ENCODE results near the gene CACNG1.
"Not testable (repeated sequence)": the region's sequence is repeated elsewhere in the genome, so short reads cannot be mapped to it uniquely, and the experiment has no call there.

CACNG1 gene

DNA sequence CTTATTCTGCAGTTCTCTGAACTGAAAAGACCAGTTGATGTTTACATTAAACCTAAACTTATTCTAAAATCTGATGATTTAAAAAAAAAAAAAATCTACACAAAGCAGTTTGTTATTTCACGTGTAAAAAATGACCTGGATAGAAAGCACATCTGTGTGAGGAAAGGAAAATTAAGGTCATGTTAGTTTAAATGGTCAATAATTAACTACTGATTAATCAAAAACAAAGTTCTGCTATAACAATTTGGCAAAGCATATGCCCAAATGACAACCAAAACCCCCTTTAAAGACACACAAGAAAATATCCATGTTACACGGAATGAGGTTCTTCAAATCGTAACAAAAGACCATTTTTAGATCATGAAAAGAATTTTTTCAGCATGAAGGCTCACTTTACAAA lies 30.4 kb downstream of the CACNG1 start:
- no peak for DNase-seq (ENCODE audit: extremely low read depth in 1 of 2, low read depth in 1 of 2)

- DNase-seq (ENCODE audit: extremely low read depth in 1 of 2, low read depth in 1 of 2), result no peak
Measured at GRCh38 chr17:67076290-67076689, 31.9 kb downstream of the CACNG1 start.

DNA sequence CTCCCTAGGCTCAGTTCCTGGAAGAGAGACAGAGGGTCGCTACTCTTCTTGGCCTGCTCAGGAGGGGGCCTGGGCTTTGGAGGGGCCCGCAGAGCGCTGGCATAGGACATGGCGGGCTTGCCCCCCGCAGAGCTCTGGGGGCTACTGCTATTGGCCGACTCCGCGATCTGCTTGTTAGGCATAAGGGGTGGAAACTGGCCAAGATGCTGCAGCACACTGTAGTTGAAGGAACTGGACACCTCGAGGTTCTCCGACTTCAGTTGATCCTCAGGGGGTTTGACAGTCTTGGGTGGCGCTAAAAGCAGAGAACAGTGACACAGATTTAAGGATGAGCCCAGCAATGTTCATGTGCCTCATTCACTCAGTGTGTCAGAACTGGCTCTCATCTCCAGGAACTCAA lies 33.9 kb downstream of the CACNG1 start:
- DNase-seq (ENCODE audit: extremely low read depth in 1 of 2, low read depth in 1 of 2), result no peak

DNA sequence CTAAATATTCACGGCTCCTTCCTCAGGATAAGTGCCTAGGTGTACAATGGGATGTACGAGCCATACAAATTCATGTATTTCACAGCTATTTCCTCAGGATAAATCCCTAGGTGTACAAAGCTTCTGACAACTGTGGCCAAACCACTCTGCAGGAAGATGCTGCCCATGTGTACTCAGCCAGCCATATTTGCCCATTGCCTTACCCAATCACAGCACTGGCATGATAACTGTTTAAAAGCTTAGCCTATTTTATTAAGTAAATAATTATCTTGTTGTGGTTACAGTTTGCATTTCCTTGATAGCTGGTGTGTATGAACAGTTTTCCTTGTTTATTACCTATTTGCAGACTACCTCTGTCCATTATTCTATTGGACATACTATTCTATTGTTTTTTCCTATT lies 35.1 kb downstream of the CACNG1 start:
- no peak for DNase-seq (ENCODE audit: extremely low read depth in 1 of 2, low read depth in 1 of 2)

- DNase-seq (ENCODE audit: extremely low read depth in 1 of 2, low read depth in 1 of 2), result no peak
Measured at GRCh38 chr17:67080804-67081203, 36.5 kb downstream of the CACNG1 start.

DNA sequence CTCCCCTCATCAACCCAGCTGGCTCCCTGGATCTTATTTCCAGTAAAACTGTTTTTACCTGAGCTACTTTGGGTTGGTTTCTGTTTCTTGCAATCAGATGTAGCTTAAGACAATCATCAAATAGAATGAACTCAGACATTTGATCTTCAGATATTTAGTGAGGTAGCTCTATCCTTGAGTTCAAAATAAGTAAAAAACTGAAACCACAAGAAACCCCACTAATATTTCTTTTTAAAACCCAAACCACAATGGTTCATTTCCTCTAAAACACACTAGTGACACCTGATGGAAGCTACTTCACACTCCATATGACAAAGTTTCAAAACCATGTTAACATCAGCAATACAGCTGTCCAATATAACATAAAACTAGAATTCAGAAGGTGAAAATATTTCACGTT lies 37.8 kb downstream of the CACNG1 start:
- DNase-seq (ENCODE audit: extremely low read depth in 1 of 2, low read depth in 1 of 2), result no peak

DNA sequence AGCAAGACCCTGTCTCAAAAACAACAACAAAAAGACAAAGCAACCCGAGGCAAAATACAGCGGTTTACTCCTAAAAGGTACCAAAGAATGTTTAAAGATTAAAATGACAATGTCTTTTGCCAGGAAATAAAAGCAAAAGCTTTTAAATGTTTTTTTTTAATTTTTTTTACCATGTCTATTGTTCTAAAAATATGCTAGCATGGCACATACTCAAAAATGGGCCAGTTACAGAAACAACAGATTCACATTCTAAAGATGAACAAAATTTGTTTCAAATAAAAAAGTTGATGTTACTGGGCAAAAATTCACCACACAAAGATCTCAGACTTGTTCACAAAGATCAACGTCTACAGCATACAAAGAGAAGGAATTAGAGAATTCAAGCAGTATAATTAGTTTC lies 41.1 kb downstream of the CACNG1 start:
- no peak for DNase-seq (ENCODE audit: extremely low read depth in 1 of 2, low read depth in 1 of 2)

DNA sequence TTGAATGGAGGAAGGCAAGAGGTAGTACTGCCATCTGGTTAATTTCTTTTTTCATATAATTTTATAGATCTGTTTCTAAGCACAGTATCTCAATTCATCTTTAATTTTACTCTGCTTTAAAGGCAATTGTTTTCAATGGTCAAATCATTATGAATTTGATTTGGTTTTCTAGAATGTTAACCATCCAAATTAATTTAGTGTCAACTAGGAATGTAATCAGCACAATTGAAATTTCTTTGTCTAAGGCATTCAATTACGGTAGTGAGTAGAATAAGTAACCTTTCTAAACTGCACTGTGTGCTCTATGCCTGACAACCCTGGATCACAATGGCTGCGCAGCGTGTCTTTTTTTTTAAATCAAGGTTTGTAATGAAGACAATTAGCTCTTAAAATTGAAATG lies 44.3 kb downstream of the CACNG1 start:
- DNase-seq (ENCODE audit: extremely low read depth in 1 of 2, low read depth in 1 of 2), result no peak

DNA sequence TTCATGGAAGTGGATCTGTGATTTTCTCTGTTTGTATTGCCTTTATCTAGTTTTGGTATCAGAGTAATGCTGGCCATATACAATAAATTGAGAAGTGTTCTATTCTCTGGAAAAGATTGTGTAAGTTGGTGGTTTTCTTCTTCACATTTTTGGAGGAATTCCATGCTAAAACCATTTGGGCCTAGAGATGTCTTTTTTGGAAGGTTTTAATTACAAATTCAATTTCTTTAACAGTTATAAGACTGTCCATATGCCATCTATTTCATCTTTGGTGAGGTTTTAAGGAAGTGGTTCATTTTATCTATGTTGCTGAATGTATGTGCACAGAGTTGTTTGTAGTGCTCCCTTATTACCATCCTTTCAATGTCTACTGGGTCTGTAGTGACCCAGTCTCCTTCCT lies 46.0 kb downstream of the CACNG1 start:
- no peak for DNase-seq (ENCODE audit: extremely low read depth in 1 of 2, low read depth in 1 of 2)

DNA sequence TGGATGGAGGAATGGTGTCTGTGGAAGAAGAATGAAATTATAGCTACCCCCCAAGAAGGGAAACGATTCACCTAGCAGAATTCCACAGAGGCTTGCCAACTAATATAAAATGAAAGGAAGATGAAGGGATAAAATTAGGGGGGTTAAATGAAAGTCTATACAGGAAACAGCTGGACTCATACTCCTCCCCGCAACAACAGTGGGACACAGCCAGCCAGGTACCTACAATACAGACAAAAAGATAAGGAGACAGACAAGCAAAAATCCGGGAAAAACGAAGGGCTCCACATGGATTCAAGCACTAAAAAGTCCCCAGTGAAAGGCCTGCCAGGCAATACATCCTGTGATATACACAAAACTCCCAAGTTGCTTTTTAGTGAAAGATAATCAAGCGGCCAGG lies 47.9 kb downstream of the CACNG1 start:
- DNase-seq (ENCODE audit: extremely low read depth in 1 of 2, low read depth in 1 of 2), result no peak

DNA sequence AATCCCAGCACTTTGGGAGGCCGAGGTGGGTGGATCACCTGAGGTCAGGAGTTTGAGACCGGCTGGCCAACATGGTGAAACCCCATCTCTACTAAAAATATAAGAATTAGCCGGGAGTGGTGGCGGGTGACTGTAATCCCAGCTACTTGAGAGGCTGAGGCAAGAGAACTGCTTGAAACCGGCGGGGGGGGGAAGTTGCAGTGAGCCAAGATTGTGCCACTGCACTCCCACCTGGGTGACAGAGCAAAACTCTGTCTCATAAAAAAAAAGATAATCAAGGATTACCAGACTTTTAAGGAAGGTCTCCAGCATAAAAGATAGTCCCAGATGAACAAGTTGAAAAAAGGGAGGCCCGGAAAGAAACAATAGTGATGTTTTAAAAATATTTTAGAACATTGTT lies 48.4 kb downstream of the CACNG1 start:
- not testable (repeated sequence) for DNase-seq (ENCODE audit: extremely low read depth in 1 of 2, low read depth in 1 of 2)

GRCh38 chr17:67093348-67093747 lies 49.0 kb downstream of the CACNG1 start:
- no peak for DNase-seq (ENCODE audit: extremely low read depth in 1 of 2, low read depth in 1 of 2)

- DNase-seq (ENCODE audit: extremely low read depth in 1 of 2, low read depth in 1 of 2), result not testable (repeated sequence)
Measured at GRCh38 chr17:67095291-67095690, 50.9 kb downstream of the CACNG1 start.

- no peak for DNase-seq (ENCODE audit: extremely low read depth in 1 of 2, low read depth in 1 of 2)
Measured at GRCh38 chr17:67095803-67096202, 51.4 kb downstream of the CACNG1 start.

- DNase-seq (ENCODE audit: extremely low read depth in 1 of 2, low read depth in 1 of 2), result no peak
Measured at GRCh38 chr17:67096609-67097008, 52.3 kb downstream of the CACNG1 start.

DNA sequence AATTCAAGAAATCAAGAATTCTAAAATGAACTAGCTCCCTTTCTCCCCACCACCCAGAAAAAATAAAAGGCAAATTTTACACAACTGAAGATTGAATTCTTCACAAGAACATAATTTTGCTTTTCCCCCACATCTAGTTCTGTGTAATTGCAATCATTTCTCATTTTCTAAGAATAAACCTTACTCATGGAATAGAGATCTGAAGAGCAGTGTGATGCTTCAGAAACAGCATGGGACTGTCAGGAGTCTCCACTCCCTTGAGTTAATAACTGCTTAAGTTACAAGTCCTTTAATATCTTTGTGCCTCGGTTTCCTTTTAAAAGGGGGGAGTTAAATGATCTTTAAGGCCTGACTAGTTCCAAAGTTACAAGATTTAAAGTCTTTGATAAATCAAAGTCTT lies 53.7 kb downstream of the CACNG1 start:
- no peak for DNase-seq (ENCODE audit: extremely low read depth in 1 of 2, low read depth in 1 of 2)

GRCh38 chr17:67104641-67105040 lies 60.3 kb downstream of the CACNG1 start:
- DNase-seq (ENCODE audit: extremely low read depth in 1 of 2, low read depth in 1 of 2), result not testable (repeated sequence)

GRCh38 chr17:67105213-67105612 lies 60.9 kb downstream of the CACNG1 start:
- DNase-seq (ENCODE audit: extremely low read depth in 1 of 2, low read depth in 1 of 2), result no peak

Measured in activated CD8-positive, alpha-beta memory T cell treated with anti-CD3 and anti-CD28 coated beads for 1 hour (primary cell).